ENCODE results near the gene RPH3AL.
"Not testable (repeated sequence)": the region's sequence is repeated elsewhere in the genome, so short reads cannot be mapped to it uniquely, and the experiment has no call there.

Gene RPH3AL

GRCh38 chr17:335691-336090 lies 16.9 kb downstream of the RPH3AL start:
- DNase-seq, result no peak

- no peak for DNase-seq
Observed at GRCh38 chr17:334974-335481, 17.6 kb downstream of the RPH3AL start.

GRCh38 chr17:333626-334396 lies 18.8 kb downstream of the RPH3AL start:
- DNase-seq, result no peak

GRCh38 chr17:332558-333322 lies 19.9 kb downstream of the RPH3AL start:
- DNase-seq, result no peak

GRCh38 chr17:332023-332422 lies 20.6 kb downstream of the RPH3AL start:
- no peak for DNase-seq

- no peak for DNase-seq
Observed at GRCh38 chr17:330993-331701, 21.5 kb downstream of the RPH3AL start.

- DNase-seq, result no peak
Observed at GRCh38 chr17:329784-330420, 22.7 kb downstream of the RPH3AL start.

- DNase-seq, result no peak
Observed at GRCh38 chr17:327971-328370, 24.6 kb downstream of the RPH3AL start.

GRCh38 chr17:327296-327695 lies 25.3 kb downstream of the RPH3AL start:
- DNase-seq, result no peak

- no peak for DNase-seq
Observed at GRCh38 chr17:326010-326621, 26.5 kb downstream of the RPH3AL start.

GRCh38 chr17:325270-326009 lies 27.2 kb downstream of the RPH3AL start:
- no peak for DNase-seq

- no peak for DNase-seq
Observed at GRCh38 chr17:323721-324571, 28.7 kb downstream of the RPH3AL start.

GRCh38 chr17:323181-323580 lies 29.4 kb downstream of the RPH3AL start:
- no peak for DNase-seq

- DNase-seq, result no peak
Observed at GRCh38 chr17:322006-322780, 30.4 kb downstream of the RPH3AL start.

- DNase-seq, result no peak
Observed at GRCh38 chr17:321386-321941, 31.1 kb downstream of the RPH3AL start.

- no peak for DNase-seq
Observed at GRCh38 chr17:320809-321385, 31.7 kb downstream of the RPH3AL start.

GRCh38 chr17:320139-320538 lies 32.5 kb downstream of the RPH3AL start:
- DNase-seq, result no peak

GRCh38 chr17:319266-319665 lies 33.3 kb downstream of the RPH3AL start:
- no peak for DNase-seq

GRCh38 chr17:317070-317469 lies 35.5 kb downstream of the RPH3AL start:
- DNase-seq, result not testable (repeated sequence)
